Ascending aorta (tissue), 2 donors: ENCODE measurements around the gene TSPOAP1. TPM values are rescaled to one million over a fixed set of nuclear protein-coding genes. Genes with fewer than 3 reads are reported as not detected.

Source experiments
- DNase-seq, 2 donors: peaks; one replicate each; pipeline ENCODE4 v3.0.0-alpha.2; 2019; ENCODE audit warnings: low spot score in 2 of 2
- H3K27ac ChIP-seq, 2 donors: fragments of 200-600 bp; sonication (generic); one replicate each; pipeline ENCODE4 v1.5.1; 2016 to 2017; ENCODE audit warnings: mild to moderate bottlenecking in 1 of 2
- H3K27me3 ChIP-seq: fragments of 200-600 bp; sonication (generic); one replicate; pipeline ENCODE4 v1.5.1; 2017
- H3K36me3 ChIP-seq, 2 donors: fragments of 200-600 bp; sonication (generic); one replicate each; pipeline ENCODE4 v1.5.1; 2016
- H3K4me1 ChIP-seq, 2 donors: fragments of 200-600 bp; sonication (generic); one replicate each; pipeline ENCODE4 v1.5.1; 2016 to 2017; ENCODE audit warnings: mild to moderate bottlenecking in 1 of 2
- H3K4me3 ChIP-seq, 2 donors: fragments of 200-600 bp; sonication (generic); one replicate each; pipeline ENCODE4 v1.5.1; 2016 to 2017; ENCODE audit warnings: mild to moderate bottlenecking in 1 of 2
- H3K9me3 ChIP-seq, 2 donors: fragments of 200-600 bp; sonication (generic); one replicate each; pipeline ENCODE4 v1.5.1; 2016
- CTCF ChIP-seq, 3 experiments: fragments of 200-600 bp in 2 of 3; fragments of 450-650 bp in 1 of 3; sonication (generic) in 2 of 3; IDR thresholded peaks; one replicate each; pipeline ENCODE4 v1.5.1; 2016 to 2019; ENCODE audit warnings: antibody characterized with exemption in 3 of 3, mild to moderate bottlenecking in 1 of 3, moderate library complexity in 1 of 3
- intact Hi-C: fragments of 100-400 bp; cut with DNase I; formaldehyde crosslinking; loops from one replicate; pipeline ENCODE4 v1.15.1; 2023
- total RNA-seq: library from RNA; depleted of rRNA; stranded (reverse); fragments of >200 nt; gene quantifications from one replicate; pipeline ENCODE4 v1.1.0, GENCODE V29; 2016

Gene TSPOAP1
- total RNA-seq, 1 donor from 2014 or later = 22.4 TPM

- Histone ChIP-seq H3K4me1 (no peaks in the 10 kb centered on the region), H3K27ac (no peak overlapping the region), H3K36me3 (no peaks in the 10 kb centered on the region), H3K9me3 (no peaks in the 10 kb centered on the region), H3K4me3 (no peak overlapping the region), H3K27me3 (peaks cover 8% of the 10 kb centered on the region)
- DNase-seq = peak in 1 of 2 donors; percentile 12
- TF ChIP-seq CTCF (IDR thresholded peaks at IDR 0.05) = no peak
- intact Hi-C loops = no loop called here
Observed at GRCh38 chr17:58262149-58262548, 66.4 kb downstream of the TSPOAP1 start.

- Histone ChIP-seq H3K36me3 (no peaks in the 10 kb centered on the region), H3K9me3 (no peaks in the 10 kb centered on the region), H3K27ac (no peak overlapping the region), H3K27me3 (no peaks in the 10 kb centered on the region), H3K4me1 (no peaks in the 10 kb centered on the region), H3K4me3 (no peak overlapping the region)
- DNase-seq = no peak
- intact Hi-C loops = no loop called here
- TF ChIP-seq CTCF (IDR thresholded peaks at IDR 0.05) = no peak
Observed at GRCh38 chr17:58254803-58255202, 73.8 kb downstream of the TSPOAP1 start.

GRCh38 chr17:58253082-58253481 lies 75.5 kb downstream of the TSPOAP1 start:
- Histone ChIP-seq H3K9me3 (no peaks in the 10 kb centered on the region), H3K4me3 (no peak overlapping the region), H3K27ac (no peak overlapping the region), H3K27me3 (peaks cover 4% of the 10 kb centered on the region), H3K4me1 (peaks cover 4% of the 10 kb centered on the region in 2 donors), H3K36me3 (no peaks in the 10 kb centered on the region)
- no peak for TF ChIP-seq CTCF (IDR thresholded peaks at IDR 0.05)
- intact Hi-C loops = no loop called here
- no peak for DNase-seq

GRCh38 chr17:58252141-58252540 lies 76.5 kb downstream of the TSPOAP1 start:
- no peak for DNase-seq
- Histone ChIP-seq H3K4me3 (no peak overlapping the region), H3K9me3 (no peaks in the 10 kb centered on the region), H3K36me3 (no peaks in the 10 kb centered on the region), H3K27ac (no peak overlapping the region), H3K4me1 (peaks cover 4% of the 10 kb centered on the region in 2 donors), H3K27me3 (peaks cover 4% of the 10 kb centered on the region)
- TF ChIP-seq CTCF (IDR thresholded peaks at IDR 0.05) = no peak
- intact Hi-C loops = no loop called here

Other genes starting within 250 kb of the TSPOAP1 start
- 15.3 TPM for gene DYNLL2, start 245.4 kb downstream of the TSPOAP1 start, total RNA-seq
- gene OR4D1, start 180.4 kb downstream of the TSPOAP1 start, total RNA-seq = not detected
- not detected for gene OR4D2, start 161.8 kb downstream of the TSPOAP1 start, total RNA-seq
- not detected for gene EPX, start 136.1 kb downstream of the TSPOAP1 start, total RNA-seq
- 1.5 TPM for gene MKS1, start 109.5 kb downstream of the TSPOAP1 start, total RNA-seq
- not detected for gene LPO, start 90.2 kb downstream of the TSPOAP1 start, total RNA-seq
- 1.8 TPM for gene MPO, start 47.9 kb downstream of the TSPOAP1 start, total RNA-seq
- 18.0 TPM for gene SUPT4H1, start 23.4 kb upstream of the TSPOAP1 start, total RNA-seq
- gene RNF43, start 88.7 kb upstream of the TSPOAP1 start, total RNA-seq = 0.53 TPM
- not detected for gene HSF5, start 159.6 kb upstream of the TSPOAP1 start, total RNA-seq
- gene MTMR4, start 185.8 kb upstream of the TSPOAP1 start, total RNA-seq = 24.6 TPM